DLD1 (cell line): ENCODE measurements around the gene FYB1.

Experiments
- in situ Hi-C: cut with HindIII; loops from 2 replicates; pipeline ENCODE4 v1.10.0; 2017; ENCODE audit warnings: low sequenced_read_pairs

Gene FYB1

DNA sequence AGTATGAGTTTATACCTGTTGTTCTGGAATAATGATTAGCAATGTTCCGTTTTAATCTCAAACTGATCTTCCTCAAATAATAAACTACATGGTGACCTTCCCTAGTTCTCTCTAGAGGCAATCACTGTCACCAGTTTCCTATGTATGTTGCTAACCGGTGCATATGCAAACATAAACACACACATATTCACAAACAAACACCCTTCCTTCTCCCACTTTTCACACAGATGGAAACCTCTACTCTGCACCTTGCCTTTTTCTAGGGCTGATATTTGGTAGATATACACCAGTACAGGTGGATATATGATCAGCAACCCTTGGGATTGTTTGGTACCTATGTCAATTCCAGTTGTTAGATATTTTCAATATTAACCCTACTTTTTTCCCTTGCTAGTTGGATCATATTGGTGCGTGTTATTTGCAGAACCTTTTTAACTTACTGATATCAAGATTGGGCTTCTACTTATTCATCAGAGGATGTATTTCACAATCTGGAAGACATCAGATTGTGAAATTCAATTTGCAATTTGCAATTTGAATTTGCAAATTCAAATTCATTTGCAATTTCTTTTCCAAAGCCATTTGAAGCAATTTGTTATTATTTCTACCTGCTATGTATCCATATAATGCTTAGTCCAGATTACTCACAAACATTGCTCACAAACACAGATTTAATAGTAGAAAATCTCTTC is 12.6 kb downstream of the FYB1 start:
- in situ Hi-C loops = no loop called here

DNA sequence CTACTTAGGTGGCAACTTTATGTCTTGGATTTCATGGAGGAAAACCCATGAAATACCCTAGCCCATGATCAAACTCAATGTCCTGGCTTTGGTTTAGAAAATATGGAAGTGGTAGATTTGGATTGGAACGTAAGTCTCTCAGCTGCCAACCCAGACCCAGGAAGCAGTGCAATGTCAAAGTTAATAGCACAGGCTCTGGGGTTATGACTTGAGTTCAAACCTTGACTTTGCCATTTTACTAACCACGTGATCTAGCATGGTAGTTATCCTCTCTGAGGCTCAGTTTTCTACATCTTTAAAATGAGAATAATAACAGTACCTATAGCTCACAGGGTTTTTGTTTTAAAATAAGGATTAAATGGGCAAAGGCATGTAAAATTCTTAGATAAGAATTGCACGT is 13.8 kb downstream of the FYB1 start:
- in situ Hi-C loops = no loop called here

- in situ Hi-C loops = no loop called here
Observed at GRCh38 chr5:39203951-39204350, 15.4 kb downstream of the FYB1 start.

GRCh38 chr5:39203275-39203922 is 16.0 kb downstream of the FYB1 start:
- in situ Hi-C loops = no loop called here

GRCh38 chr5:39202597-39203274 is 16.6 kb downstream of the FYB1 start:
- in situ Hi-C loops = no loop called here

- in situ Hi-C loops = no loop called here
Observed at GRCh38 chr5:39201781-39202596, 17.4 kb downstream of the FYB1 start.

- in situ Hi-C loops = no loop called here
Observed at GRCh38 chr5:39201160-39201780, 18.1 kb downstream of the FYB1 start.

GRCh38 chr5:39200081-39200480 is 19.3 kb downstream of the FYB1 start:
- in situ Hi-C loops = no loop called here

DNA sequence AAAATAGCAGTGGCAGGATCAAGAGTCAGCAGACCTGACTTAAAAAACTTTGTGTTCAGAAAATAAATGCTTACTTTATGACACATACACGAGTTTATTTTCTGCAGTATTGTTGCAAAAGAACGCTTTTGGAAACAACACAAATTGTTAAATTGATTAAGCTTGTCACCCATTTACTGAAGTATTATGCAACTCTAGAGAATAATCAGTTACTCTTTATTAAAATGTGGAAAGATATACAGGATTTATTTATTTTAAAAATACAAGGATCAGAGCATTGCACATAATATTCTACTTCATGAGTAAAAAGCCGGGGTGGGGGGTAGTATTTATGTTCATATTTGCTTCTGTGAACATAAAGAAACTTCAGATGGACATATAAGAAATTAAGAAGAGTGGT is 20.0 kb downstream of the FYB1 start:
- in situ Hi-C loops = no loop called here

DNA sequence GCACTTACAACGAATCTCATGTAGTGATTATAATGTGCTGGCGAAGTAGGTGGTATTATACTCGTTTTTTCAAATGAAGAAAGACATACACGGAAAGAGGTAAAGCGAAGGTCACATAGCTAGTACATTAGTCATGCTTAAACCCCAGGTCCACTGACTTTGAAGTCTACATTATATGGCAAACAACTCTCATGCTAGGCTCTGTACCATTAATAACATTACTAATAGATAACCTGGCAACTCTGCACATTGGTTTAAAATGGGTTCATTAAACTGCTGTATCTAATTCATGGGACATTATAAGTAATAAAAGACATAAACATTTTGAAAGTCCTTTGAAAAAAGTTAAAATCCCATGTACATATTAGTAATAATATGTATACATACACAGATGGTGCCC is 21.2 kb downstream of the FYB1 start:
- in situ Hi-C loops = no loop called here

- in situ Hi-C loops = no loop called here
Observed at GRCh38 chr5:39197556-39197955, 21.8 kb downstream of the FYB1 start.

- in situ Hi-C loops = no loop called here
Observed at GRCh38 chr5:39195198-39195826, 24.1 kb downstream of the FYB1 start.

- in situ Hi-C loops = no loop called here
Observed at GRCh38 chr5:39194466-39195136, 24.8 kb downstream of the FYB1 start.

DNA sequence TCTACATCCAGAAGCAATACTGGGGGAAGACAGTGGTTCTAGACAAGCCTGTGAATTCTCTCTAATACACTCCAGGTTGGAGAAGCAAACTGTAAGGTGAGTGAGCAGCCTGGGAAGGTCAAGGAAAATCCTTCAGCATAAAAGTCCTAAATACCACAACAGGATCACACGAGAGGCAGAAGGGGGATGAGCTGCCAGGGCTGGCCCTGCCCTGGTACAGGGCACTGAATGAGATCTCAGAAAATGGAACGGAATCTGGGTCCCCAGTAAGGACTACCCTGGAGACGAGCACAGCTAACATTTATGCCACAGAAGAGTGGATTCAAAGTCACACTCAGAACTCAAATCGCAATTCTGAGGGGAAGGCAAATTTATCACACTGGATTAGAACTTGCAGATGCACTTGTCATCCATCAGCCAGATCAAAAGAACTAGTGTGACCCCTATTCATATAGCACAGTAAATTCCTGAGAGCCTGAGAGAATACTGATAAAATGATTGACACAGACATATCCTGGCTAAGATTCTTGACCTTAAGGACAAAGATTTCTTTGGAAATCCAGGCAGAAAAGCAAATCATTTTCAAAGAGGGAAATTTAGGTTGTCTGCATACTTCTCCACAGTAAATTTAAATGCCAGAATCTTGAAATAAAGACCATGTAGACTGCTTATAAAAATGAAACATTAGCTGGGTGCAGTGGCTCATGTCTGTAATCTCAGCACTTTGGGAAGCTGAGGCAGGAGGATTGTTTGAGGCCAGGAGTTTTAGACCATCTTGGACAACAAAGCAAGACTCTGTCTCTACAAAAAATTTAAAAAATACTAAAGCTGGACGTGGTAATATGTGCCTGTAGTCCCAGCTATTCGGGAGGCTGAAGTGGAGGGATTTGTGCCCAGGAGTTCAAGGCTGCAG is 25.6 kb downstream of the FYB1 start:
- in situ Hi-C loops = no loop called here

DNA sequence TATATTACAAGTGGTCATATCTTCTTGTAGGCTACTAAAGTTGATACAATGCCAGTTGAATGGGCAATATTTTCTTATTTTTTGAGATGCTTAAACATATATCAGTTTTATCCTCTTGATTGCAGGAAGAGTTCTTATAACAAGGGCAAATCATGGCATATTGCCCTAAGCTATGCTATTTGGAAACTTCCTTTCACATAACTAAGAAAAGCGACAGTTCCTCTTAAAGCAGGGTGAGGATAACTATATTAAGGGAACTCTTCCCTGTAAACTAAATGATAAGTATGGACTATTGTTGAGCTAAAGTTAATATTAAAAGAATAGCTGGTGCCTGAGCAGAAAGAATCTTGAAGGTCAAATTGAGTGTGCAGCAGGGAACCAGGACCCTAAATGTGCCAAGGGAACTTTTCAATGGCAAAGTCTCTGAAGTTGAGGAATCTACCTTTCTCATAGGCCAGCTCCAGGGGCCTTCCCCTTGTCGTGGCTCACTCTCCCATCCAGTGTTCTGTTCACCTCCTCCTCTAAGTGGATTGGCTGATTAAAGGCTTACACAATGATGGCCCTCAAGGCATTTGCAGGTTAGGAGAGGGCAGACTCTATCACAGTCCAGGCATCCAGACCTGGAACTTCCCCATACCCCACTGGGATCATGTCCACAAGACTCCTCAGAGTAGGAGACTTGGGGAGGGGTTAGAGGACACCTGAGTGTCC is 26.8 kb downstream of the FYB1 start:
- in situ Hi-C loops = no loop called here

GRCh38 chr5:39191216-39191615 is 28.1 kb downstream of the FYB1 start:
- in situ Hi-C loops = no loop called here

DNA sequence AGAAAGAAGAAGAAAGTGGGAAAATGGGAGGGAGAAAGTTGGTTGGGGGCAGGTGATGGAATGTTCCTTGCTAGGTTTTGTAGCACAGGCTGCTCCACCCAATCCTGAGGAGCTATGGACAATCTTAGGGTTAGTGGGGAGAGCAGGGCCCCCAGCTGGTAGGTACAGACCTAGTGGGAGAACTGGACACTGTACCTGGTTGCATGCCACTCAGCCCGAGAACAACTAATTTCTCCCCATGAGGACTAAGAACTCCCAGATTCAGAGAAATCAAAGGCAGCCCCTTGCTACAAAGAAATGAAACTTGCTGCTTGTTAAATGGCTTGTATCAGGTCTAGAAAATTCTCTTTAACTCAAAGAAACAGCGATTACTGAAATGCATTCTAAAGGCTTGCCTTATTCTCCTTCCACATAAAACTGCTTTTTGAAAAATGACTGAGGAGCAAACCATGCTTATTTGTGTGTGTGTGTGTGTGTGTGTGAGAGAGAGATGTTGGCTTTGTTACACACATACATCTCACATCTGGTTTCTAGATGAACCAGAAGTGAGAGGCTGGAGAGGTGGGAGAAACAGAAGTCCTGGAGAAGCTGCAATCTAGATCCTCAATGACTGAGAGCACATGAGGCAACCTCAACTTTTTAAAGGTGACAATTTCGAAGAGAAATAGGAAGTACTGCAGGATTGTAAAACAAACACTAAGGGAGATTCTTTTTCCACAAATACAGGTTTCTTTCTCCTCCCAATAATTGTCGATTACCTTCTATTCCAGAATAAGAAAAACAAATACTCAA is 28.9 kb downstream of the FYB1 start:
- in situ Hi-C loops = no loop called here
